Activated T-cell treated with anti-CD3 and anti-CD28 coated beads, Interleukin-2, amount 50 U/mL, for 24 hours (primary cell): Measurements from ENCODE around the gene KCNJ5.

Experiments used
- DNase-seq: peaks from one replicate; pipeline ENCODE4 v3.0.0-alpha.2; 2020
- H3K27ac Mint-ChIP-seq: 2 replicates; pipeline ENCODE4 v1.8.0; 2020; ENCODE audit warnings: mild to moderate bottlenecking, mixed read lengths
- H3K27me3 Mint-ChIP-seq: 2 replicates; pipeline ENCODE4 v1.8.0; 2020; ENCODE audit warnings: mixed read lengths
- H3K36me3 Mint-ChIP-seq: 2 replicates; pipeline ENCODE4 v1.8.0; 2020; ENCODE audit warnings: low read depth, mixed read lengths
- H3K4me1 Mint-ChIP-seq: 2 replicates; pipeline ENCODE4 v1.8.0; 2020; ENCODE audit warnings: low read depth, mixed read lengths
- H3K4me3 Mint-ChIP-seq: 2 replicates; pipeline ENCODE4 v1.8.0; 2020; ENCODE audit warnings: mild to moderate bottlenecking, moderate library complexity, mixed read lengths
- H3K9me3 Mint-ChIP-seq: 2 replicates; pipeline ENCODE4 v1.8.0; 2020; ENCODE audit warnings: mixed read lengths

Gene KCNJ5

GRCh38 chr11:128936606-128937251 is 45.6 kb downstream of the KCNJ5 start:
- no peaks in the 10 kb centered on the region for H3K27me3 Mint-ChIP-seq
- H3K9me3 Mint-ChIP-seq: no peaks in the 10 kb centered on the region
- DNase-seq: no peak
- no peaks in the 10 kb centered on the region for H3K36me3 Mint-ChIP-seq
- no peaks in the 10 kb centered on the region for H3K4me1 Mint-ChIP-seq
- no peak overlapping the region for H3K27ac Mint-ChIP-seq
- H3K4me3 Mint-ChIP-seq: no peak overlapping the region

DNA sequence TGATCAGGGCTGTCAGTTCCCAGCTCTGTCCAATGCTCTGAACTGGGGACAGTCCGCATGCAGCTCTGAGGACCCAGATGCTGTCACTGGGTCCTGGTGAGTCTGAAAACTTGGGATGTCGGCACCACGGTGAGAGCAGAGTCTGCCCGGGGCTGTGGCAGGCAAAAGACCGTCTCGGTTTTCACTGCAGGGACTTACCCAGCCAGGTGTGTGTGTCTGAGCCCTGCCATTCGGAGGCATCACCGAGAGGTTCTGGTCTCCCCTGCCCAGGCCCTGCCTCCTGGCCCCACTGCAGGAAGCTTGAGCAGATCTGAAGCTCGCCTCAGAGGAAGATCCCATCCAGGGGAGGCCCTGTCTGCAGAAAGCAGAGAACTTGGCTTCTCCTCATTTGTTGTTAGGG is 46.3 kb downstream of the KCNJ5 start:
- Mint-ChIP-seq H3K27me3 (no peaks in the 10 kb centered on the region), H3K36me3 (no peaks in the 10 kb centered on the region), H3K4me1 (no peaks in the 10 kb centered on the region), H3K4me3 (no peak overlapping the region), H3K27ac (no peak overlapping the region), H3K9me3 (no peaks in the 10 kb centered on the region)
- no peak for DNase-seq

DNA sequence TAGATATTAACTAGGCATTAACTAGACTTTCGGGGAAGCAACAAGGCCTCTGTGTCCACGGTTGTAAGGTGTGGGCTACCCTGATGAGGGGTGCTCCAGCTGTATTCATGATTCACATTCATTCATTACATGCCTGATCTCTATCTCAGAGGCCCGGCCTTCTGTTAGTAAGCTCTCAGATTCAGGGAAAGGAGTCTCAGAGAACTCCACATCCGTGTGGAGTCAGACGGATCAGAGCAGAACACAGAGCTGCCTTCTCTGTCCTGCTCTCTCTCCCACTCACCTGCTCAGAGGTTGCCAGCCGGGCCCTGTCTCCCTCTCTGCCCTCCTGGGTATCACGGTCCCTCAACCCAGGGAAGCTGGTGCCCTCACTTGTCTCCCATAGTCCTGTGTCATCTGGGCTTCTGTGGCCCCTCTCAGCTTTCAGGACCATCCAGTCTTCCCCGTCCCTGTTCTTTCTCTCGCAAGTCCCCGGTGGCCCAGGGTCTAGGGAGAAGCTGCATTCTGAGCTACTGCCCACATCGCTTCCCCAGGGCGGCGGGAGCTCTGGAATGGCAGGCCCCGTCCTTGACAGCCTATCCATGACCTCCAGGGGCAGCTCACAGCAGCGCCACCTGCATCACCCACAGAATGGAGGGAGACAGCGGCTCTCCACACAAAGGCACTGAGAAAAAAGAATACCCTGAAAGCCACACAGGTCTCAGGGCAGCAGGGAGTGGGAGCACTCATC is 47.2 kb downstream of the KCNJ5 start:
- H3K27me3 Mint-ChIP-seq: no peaks in the 10 kb centered on the region
- no peak overlapping the region for H3K4me3 Mint-ChIP-seq
- no peaks in the 10 kb centered on the region for H3K9me3 Mint-ChIP-seq
- DNase-seq: no peak
- no peaks in the 10 kb centered on the region for H3K4me1 Mint-ChIP-seq
- H3K27ac Mint-ChIP-seq: no peak overlapping the region
- H3K36me3 Mint-ChIP-seq: no peaks in the 10 kb centered on the region

- H3K4me1 Mint-ChIP-seq: no peaks in the 10 kb centered on the region
- H3K27ac Mint-ChIP-seq: no peak overlapping the region
- no peaks in the 10 kb centered on the region for H3K27me3 Mint-ChIP-seq
- no peaks in the 10 kb centered on the region for H3K36me3 Mint-ChIP-seq
- no peak overlapping the region for H3K4me3 Mint-ChIP-seq
- DNase-seq: no peak
- no peaks in the 10 kb centered on the region for H3K9me3 Mint-ChIP-seq
These were observed 48.4 kb downstream of the KCNJ5 start for GRCh38 chr11:128939591-128939990.

DNA sequence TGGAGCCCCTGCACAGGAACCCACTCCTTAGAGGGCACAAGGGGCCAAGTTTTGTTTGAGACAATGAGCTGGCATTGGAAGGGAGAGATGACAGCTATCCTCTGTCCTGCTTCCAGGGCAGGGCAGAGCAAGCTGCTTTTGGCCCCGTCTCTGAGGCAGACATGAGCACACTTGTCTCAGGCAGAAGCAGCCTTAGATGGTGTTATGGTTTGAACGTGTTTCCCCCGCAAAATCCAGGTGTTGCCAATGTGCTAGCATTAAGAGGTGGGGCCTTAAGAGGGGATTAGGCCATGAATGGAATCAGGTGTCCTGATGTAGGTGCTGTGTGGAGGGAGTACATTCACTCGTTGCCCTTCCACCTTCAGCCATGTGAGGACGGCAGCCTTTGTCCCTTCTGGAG is 49.0 kb downstream of the KCNJ5 start:
- DNase-seq: no peak
- no peak overlapping the region for H3K27ac Mint-ChIP-seq
- no peaks in the 10 kb centered on the region for H3K27me3 Mint-ChIP-seq
- H3K4me1 Mint-ChIP-seq: no peaks in the 10 kb centered on the region
- no peaks in the 10 kb centered on the region for H3K9me3 Mint-ChIP-seq
- H3K4me3 Mint-ChIP-seq: no peak overlapping the region
- no peaks in the 10 kb centered on the region for H3K36me3 Mint-ChIP-seq

- H3K27ac Mint-ChIP-seq: no peak overlapping the region
- no peak for DNase-seq
- no peaks in the 10 kb centered on the region for H3K36me3 Mint-ChIP-seq
- no peak overlapping the region for H3K4me3 Mint-ChIP-seq
- H3K27me3 Mint-ChIP-seq: no peaks in the 10 kb centered on the region
- no peaks in the 10 kb centered on the region for H3K4me1 Mint-ChIP-seq
- no peaks in the 10 kb centered on the region for H3K9me3 Mint-ChIP-seq
These were observed 49.4 kb downstream of the KCNJ5 start for GRCh38 chr11:128940603-128941002.

DNA sequence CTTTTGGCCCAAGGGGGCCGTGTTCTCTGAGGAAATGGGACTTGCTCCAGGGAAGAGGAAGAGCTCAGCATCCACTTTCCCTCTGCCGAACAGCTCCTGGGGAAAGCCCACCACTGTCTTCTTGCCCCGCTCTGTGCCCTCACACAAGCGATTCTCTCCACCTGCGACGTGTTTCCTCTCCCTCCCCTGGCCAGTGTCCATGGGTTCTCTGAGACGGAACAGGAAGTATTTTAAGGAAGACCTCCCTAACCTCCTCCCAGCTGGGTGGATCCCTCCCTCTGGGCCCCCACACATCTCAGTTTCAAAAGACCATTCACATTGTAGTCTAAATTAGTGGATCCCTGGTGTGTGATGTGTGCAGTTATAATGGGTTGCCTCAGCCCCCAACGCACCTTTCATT is 50.0 kb downstream of the KCNJ5 start:
- no peaks in the 10 kb centered on the region for H3K27me3 Mint-ChIP-seq
- H3K36me3 Mint-ChIP-seq: no peaks in the 10 kb centered on the region

DNA sequence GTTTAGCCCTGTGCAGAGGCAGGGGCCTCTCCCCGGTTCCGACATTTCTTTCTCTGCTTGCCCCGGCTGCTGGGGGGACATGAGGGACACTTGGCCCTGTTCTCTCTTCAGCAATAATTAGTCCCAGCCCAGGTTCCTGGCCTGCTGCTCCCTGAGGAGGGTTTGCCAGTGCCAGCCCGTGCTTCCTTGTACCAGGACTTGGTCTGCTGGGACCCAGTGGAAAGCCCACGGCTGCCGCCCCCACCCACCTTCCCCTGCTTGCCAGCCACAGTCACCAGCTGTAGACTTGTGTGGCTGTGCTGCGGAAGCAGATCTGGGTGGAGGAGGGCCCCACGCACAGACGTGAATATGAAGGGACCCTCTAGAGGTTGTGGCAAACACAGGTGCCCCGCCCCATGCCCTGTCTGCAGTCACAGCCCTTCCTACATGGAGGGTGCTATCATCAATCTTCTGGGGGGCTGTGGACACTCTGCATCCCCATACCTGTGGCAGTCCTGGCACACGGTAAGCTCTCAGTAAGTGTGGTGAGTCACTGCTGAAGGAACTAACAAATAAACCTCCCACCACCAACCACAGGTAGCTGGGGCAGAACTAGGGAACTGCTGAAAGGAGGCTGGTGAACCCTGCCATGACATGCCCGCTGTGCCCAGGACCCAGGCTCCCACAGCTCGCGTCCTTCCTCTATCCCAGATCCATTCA is 50.6 kb downstream of the KCNJ5 start:
- Mint-ChIP-seq H3K4me1 (no peaks in the 10 kb centered on the region), H3K27ac (no peak overlapping the region), H3K36me3 (no peaks in the 10 kb centered on the region), H3K27me3 (no peaks in the 10 kb centered on the region), H3K4me3 (no peak overlapping the region), H3K9me3 (no peaks in the 10 kb centered on the region)
- DNase-seq: no peak

More for the DNA sequence above, 50.0 kb downstream of the KCNJ5 start:
- H3K4me3 Mint-ChIP-seq: no peak overlapping the region
- H3K27ac Mint-ChIP-seq: no peak overlapping the region
- H3K4me1 Mint-ChIP-seq: no peaks in the 10 kb centered on the region
- no peak for DNase-seq
- no peaks in the 10 kb centered on the region for H3K9me3 Mint-ChIP-seq

DNA sequence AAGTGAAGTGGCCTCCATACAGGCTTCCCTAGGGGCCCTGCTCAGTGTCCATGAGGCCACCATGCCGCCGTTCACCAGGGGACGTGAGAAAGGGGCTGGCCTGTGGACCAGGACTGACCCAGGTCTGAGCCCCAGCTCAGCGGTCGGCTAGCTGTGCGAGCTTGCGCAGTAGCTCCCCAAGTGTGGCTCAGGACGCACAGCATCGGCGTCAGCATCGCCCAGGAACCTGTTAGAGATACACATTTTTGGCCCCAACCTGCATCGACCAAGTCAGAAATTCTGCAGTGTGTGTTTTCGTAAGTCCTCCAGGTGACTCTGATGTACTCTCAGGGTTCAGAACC is 51.1 kb downstream of the KCNJ5 start:
- no peak overlapping the region for H3K27ac Mint-ChIP-seq
- no peak for DNase-seq
- no peaks in the 10 kb centered on the region for H3K9me3 Mint-ChIP-seq
- H3K4me3 Mint-ChIP-seq: no peak overlapping the region
- no peaks in the 10 kb centered on the region for H3K27me3 Mint-ChIP-seq
- no peaks in the 10 kb centered on the region for H3K4me1 Mint-ChIP-seq
- no peaks in the 10 kb centered on the region for H3K36me3 Mint-ChIP-seq

GRCh38 chr11:128942817-128943427 is 51.8 kb downstream of the KCNJ5 start, which contains the start of gene TP53AIP1:
TP53AIP1 (minus strand) TSS chr11:128942871; CDS start chr11:128937818, 5,053 bp downstream.
- no peaks in the 10 kb centered on the region for H3K9me3 Mint-ChIP-seq
- no peak for DNase-seq
- H3K4me3 Mint-ChIP-seq: no peak within 1 kb of the TSS
- H3K4me1 Mint-ChIP-seq: no peaks in the 10 kb centered on the region
- no peak within 1 kb of the TSS for H3K27ac Mint-ChIP-seq
- H3K36me3 Mint-ChIP-seq: no peaks in the 10 kb centered on the region
- H3K27me3 Mint-ChIP-seq: no peaks in the 10 kb centered on the region

DNA sequence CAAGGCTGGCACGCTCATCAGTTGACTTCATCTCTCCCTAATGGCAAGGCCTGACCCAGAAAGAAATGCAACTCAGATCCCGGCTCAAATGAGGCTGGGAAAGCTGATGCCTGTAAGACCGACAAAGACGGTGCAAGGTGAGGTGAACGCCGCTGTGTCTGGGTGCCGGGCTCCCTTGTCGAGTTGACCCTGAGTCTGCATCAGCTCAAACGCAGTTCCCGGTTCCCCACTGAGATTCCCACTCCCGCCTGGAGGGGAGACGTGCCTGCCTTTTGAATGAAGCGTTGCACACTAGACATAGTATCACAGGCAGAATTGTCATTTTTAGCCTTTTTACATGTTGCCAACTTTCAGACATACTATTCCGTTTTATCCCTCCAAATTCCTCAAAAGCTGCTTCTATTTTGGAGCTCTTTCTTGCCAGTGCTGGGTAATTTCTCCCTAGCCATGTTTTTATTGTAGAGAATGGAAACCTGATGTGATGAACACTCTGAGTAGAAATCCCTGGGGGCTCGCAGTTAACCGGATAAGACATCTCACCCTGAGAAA is 52.3 kb downstream of the KCNJ5 start:
- no peaks in the 10 kb centered on the region for H3K4me1 Mint-ChIP-seq
- no peak overlapping the region for H3K4me3 Mint-ChIP-seq
- H3K27me3 Mint-ChIP-seq: no peaks in the 10 kb centered on the region
- H3K27ac Mint-ChIP-seq: no peak overlapping the region
- no peak for DNase-seq
- H3K36me3 Mint-ChIP-seq: no peaks in the 10 kb centered on the region
- H3K9me3 Mint-ChIP-seq: no peaks in the 10 kb centered on the region

DNA sequence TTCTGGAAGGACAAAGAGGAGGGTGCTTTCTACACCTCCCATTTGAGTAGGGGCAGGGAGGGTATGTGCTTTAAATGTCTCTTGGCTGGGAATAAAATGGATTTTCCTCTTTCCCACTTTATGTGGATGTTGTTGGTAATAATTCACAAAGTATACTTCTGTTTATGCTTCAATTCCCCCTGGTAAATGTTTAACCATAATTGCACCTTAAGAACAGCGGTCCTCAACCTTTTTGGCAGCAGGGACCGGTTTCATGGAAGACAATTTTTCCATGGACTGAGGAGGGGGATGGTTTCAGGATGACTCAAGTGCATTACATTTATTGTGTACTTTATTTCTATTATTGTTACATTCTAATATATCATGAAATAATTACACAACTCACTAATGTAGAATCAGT is 55.5 kb downstream of the KCNJ5 start:
- Mint-ChIP-seq H3K36me3 (no peaks in the 10 kb centered on the region), H3K27me3 (no peaks in the 10 kb centered on the region), H3K27ac (no peak overlapping the region), H3K4me3 (no peak overlapping the region), H3K4me1 (no peaks in the 10 kb centered on the region), H3K9me3 (no peaks in the 10 kb centered on the region)
- no peak for DNase-seq

GRCh38 chr11:128947773-128948172 is 56.6 kb downstream of the KCNJ5 start:
- H3K4me3 Mint-ChIP-seq: no peak overlapping the region
- no peaks in the 10 kb centered on the region for H3K4me1 Mint-ChIP-seq

DNA sequence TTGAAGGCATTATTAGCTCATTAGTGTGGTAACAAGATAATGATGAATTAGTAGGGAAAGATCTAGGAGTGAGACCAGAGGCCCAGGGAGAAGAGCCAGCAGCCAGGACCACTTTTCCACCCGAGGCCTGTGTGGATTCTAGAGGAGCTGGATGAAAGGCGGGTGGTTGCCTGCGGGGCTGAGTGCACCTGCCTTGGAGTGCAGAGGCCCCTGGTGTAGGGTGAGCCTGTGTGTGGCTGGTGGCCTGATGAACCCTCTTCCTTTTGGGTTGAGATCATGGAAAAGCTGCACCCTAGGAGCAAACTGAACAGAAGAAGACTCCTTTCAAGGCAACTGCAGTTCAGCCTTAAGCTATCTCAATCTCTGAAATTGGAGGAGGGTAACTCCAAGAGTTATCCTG is 57.4 kb downstream of the KCNJ5 start:
- Mint-ChIP-seq H3K4me1 (no peaks in the 10 kb centered on the region), H3K27me3 (no peaks in the 10 kb centered on the region), H3K27ac (no peak overlapping the region), H3K36me3 (no peaks in the 10 kb centered on the region), H3K4me3 (no peak overlapping the region), H3K9me3 (no peaks in the 10 kb centered on the region)
- DNase-seq: no peak

More at GRCh38 chr11:128947773-128948172, 56.6 kb downstream of the KCNJ5 start:
- Mint-ChIP-seq H3K36me3 (no peaks in the 10 kb centered on the region), H3K27ac (no peak overlapping the region), H3K27me3 (no peaks in the 10 kb centered on the region), H3K9me3 (no peaks in the 10 kb centered on the region)
- DNase-seq: no peak
